ENCODE measurements around the gene BCAS4.
"Not testable (repeated sequence)": the region's sequence is repeated elsewhere in the genome, so short reads cannot be mapped to it uniquely, and the experiment has no call there.

Gene BCAS4

DNA sequence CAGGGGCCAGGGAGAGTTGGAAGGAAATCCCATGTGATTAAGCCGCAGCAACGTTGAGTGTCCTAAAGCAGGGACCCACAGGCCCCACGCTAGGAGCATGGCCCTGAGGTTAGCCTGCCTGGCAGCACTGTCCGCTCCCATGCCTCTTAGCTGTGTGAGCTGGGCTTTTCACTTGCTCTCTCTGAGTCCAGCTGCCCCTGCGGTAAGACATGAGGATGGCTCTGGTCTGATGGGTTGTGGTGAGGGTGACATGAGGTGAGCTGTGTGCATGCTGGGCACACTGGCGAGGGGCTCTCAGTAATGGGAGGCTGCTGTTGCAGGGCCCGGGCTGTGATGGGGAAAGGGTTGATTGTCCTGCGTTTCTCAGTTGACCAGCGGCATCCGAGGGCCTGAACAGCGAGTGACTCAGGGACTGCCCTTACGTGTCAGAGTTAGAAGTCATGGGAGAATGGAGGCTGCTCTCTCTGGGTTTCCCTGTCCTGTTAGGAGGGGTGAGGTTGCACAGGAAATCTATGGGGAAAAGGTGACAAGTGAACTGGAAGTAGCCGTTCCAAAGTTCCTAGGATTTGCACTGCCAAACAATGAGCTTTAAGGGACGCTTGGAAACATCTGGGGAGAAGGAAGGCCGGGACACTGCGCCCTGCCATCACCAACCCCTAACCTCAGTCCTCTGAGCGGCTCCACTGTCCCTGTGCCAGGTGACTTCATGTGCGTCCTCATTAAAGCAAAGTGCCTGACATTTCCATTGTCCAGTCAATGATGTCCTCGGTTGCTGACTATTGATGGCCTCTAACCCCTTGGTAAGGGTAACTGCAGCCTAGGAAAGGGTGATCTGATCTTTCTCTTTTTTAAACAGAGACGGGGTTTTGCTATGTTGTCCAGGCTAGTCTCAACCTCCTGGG lies 85.0 kb downstream of the BCAS4 start:
- TF ChIP-seq, protein P1, sequence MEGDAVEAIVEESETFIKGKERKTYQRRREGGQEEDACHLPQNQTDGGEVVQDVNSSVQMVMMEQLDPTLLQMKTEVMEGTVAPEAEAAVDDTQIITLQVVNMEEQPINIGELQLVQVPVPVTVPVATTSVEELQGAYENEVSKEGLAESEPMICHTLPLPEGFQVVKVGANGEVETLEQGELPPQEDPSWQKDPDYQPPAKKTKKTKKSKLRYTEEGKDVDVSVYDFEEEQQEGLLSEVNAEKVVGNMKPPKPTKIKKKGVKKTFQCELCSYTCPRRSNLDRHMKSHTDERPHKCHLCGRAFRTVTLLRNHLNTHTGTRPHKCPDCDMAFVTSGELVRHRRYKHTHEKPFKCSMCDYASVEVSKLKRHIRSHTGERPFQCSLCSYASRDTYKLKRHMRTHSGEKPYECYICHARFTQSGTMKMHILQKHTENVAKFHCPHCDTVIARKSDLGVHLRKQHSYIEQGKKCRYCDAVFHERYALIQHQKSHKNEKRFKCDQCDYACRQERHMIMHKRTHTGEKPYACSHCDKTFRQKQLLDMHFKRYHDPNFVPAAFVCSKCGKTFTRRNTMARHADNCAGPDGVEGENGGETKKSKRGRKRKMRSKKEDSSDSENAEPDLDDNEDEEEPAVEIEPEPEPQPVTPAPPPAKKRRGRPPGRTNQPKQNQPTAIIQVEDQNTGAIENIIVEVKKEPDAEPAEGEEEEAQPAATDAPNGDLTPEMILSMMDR (IDR thresholded peaks at IDR 0.05; ENCODE audit: extremely low read depth, insufficient read depth, missing control alignments), result no peak
- no peak for DNase-seq (ENCODE audit: low spot score)
- in situ Hi-C loops (cut with MboI; ENCODE audit: low pct_unique_long_range_greater_than_20kb, low sequenced_read_pairs, unreplicated experiment), result no loop called here

DNA sequence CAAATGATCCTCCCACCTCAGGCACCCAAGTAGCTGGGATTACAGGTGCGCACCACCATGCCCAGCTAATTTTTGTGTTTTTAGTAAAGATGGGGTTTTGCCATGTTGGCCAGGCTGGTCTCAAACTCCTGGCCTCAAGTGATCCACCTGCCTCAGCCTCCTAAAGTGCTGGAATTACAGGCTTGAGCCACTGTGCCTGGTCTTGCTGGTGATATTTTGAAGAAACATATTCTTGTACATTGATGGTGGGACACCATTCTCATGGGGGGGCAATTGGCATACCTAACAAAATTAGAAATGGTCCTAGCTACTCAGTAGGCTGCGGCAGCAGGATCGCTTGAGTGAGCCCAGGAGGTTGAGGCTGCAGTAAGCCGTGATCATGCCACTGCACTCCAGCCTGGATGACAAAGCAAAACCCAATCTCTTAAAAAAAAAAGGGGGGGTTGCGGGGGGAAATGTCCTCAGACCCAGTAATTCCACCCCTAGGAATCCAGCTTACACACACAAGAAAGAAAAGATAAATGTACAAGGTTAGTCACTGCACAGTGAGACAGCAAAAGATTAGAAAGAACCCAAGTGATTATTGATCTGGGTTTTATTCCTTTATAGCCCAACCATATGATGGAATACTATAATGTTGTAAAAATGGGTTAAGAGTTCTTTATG lies 87.0 kb downstream of the BCAS4 start:
- DNase-seq (ENCODE audit: low spot score); in situ Hi-C loops (cut with MboI; ENCODE audit: low pct_unique_long_range_greater_than_20kb, low sequenced_read_pairs, unreplicated experiment): not testable (repeated sequence)

DNA sequence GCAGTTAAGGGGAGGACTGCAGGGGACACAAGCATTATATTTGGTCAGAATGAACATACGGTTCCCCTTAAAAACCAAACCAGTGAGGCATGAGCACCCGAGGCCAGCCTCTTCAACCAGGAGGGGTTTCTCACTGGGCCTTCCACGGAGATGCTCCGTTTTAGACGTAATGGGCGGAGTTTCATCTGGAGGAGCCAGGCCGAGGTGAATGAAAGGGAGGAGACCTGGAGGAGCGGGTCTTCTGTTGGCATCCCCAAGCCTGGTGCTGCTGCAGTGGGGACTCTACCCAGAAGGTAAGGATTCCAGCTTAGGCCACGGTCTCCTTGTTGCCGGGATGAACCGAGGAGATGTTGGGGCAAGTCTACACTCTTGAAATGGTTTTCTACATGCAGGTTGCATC lies 89.0 kb downstream of the BCAS4 start:
- TF ChIP-seq, protein P1 (IDR thresholded peaks at IDR 0.05; ENCODE audit: extremely low read depth, insufficient read depth, missing control alignments), result no peak
- in situ Hi-C loops (cut with MboI; ENCODE audit: low pct_unique_long_range_greater_than_20kb, low sequenced_read_pairs, unreplicated experiment), result no loop called here
- DNase-seq (ENCODE audit: low spot score), result no peak

DNA sequence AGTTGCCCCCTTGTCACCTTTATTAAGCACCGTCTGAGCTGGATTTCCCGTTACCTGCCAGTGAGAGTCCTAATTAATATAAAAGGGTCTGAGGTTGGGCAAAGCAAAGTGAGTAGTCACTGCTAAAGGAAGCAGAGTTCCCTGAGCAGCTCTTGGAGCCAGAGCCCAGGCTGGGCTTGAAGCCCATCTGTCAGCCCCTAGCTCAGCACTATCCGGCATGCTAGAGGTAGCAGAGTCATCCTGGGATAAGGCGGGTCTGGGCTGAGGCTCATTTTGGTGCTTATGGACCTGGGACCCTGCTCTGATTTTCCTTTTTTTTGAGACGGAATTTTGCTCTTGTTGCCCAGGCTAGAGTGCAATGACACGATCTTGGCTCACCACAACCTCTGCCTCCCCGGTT lies 90.2 kb downstream of the BCAS4 start:
- in situ Hi-C loops (cut with MboI; ENCODE audit: low pct_unique_long_range_greater_than_20kb, low sequenced_read_pairs, unreplicated experiment), result no loop called here
- TF ChIP-seq, protein P1 (IDR thresholded peaks at IDR 0.05; ENCODE audit: extremely low read depth, insufficient read depth, missing control alignments), result no peak
- no peak for DNase-seq (ENCODE audit: low spot score)

DNA sequence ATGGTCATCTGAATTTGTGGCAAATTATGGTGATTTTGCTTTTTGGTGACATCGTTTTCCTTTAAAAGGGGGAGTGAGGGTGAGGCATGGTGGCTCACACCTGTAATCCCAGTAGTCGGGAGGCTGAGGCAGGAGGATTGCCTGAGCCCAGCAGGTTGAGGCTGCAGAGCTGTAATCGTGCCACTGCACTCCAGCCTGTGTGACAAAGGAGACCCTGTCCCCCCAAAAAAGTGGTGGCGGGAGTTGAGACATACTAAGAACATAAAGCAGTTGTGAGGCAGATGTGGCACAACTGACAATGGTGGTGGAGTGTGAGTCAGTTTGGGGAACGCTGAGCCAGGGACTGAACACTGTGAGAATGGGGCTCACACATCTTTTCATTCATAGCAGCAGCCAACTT lies 90.9 kb downstream of the BCAS4 start:
- in situ Hi-C loops (cut with MboI; ENCODE audit: low pct_unique_long_range_greater_than_20kb, low sequenced_read_pairs, unreplicated experiment), result no loop called here
- no peak for DNase-seq (ENCODE audit: low spot score)
- TF ChIP-seq, protein P1 (IDR thresholded peaks at IDR 0.05; ENCODE audit: extremely low read depth, insufficient read depth, missing control alignments), result no peak

DNA sequence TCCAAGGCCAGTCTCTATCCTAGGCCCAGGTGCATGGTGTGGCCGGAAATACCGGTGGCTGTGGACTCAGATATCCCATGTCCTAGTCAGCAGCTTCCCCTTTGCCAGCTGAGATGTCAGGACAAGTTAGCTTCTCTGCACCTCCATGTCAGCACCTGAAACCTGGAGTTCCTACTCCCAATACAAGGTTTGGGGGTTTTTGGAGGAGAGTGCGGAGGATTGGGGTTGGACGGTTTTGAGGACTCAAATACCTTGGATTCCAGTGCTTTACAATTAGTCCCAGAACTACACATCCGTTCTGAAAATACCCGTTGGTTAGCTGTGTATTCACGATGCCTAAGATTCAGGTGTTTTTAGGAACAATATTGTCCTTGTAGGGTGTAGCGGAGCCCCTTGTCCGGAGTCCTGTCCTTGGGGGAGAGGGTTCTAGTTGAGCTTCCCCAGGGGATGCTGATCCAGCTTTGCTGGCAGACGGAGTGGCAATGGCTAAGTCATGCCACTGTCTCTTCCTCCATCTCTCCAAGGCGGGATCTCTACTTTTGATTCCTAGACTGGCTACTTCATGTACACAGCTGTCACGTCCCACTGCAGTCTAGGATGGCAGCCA lies 91.4 kb downstream of the BCAS4 start:
- TF ChIP-seq, protein P1 (IDR thresholded peaks at IDR 0.05; ENCODE audit: extremely low read depth, insufficient read depth, missing control alignments), result no peak
- in situ Hi-C loops (cut with MboI; ENCODE audit: low pct_unique_long_range_greater_than_20kb, low sequenced_read_pairs, unreplicated experiment), result no loop called here
- DNase-seq (ENCODE audit: low spot score), result no peak

DNA sequence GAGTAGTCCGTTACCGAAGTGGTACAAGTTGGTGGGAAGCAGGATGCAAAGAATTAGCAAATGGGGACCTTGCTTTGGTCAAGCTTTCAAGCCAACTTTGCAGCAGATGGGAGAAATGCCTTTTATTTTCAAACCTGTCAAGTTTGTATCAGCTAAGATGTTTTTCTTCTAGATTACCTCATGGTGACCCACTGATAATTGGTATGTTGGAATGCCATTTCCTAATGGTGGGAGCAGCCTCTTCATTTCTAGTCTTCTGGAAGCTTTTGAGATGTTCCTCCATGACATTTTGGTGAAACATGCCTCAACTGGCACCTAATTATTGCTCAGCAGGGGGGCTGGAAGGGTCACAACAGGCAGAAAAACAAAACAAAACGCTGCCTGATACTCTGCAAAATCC lies 92.7 kb downstream of the BCAS4 start:
- in situ Hi-C loops (cut with MboI; ENCODE audit: low pct_unique_long_range_greater_than_20kb, low sequenced_read_pairs, unreplicated experiment), result no loop called here
- TF ChIP-seq, protein P1 (IDR thresholded peaks at IDR 0.05; ENCODE audit: extremely low read depth, insufficient read depth, missing control alignments), result no peak
- no peak for DNase-seq (ENCODE audit: low spot score)
